MM.1S (cell line): Measurements from ENCODE around the gene DZANK1.

Experiments used
- EZH2 ChIP-seq: fragments of 300-600 bp; sonication (generic); optimal IDR thresholded peaks from 2 replicates; pipeline ENCODE3; 2017; ENCODE audit warnings: low read depth, mild to moderate bottlenecking, antibody characterized with exemption, low read length, mixed read lengths
- TF ChIP-seq, protein P1 (sequence below): fragments of 300-600 bp; sonication (generic); IDR thresholded peaks from 2 replicates; pipeline ENCODE4 v1.5.1; 2016; ENCODE audit warnings: antibody characterized with exemption, low read length, mixed read lengths

DNA sequence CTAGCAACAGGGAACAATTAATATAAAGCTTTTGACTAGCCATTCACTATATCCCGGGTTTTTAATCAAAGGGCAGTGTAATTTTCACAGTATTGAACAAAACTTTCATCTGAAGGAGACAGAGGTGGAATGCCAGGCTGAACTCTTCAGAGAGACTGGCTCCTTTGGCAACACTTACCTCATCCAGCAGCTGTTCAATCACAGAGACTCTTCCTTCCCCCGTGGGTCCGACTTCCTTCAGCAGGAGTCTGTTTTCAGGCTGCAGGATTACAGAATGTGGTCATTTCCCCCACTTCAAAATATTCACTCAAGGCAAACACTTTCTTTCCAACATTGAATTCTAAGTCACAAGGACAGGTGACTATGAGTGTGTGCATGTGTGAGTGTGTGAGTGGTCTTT, 76.6 kb downstream of the DZANK1 start:
- TF ChIP-seq, protein P1, sequence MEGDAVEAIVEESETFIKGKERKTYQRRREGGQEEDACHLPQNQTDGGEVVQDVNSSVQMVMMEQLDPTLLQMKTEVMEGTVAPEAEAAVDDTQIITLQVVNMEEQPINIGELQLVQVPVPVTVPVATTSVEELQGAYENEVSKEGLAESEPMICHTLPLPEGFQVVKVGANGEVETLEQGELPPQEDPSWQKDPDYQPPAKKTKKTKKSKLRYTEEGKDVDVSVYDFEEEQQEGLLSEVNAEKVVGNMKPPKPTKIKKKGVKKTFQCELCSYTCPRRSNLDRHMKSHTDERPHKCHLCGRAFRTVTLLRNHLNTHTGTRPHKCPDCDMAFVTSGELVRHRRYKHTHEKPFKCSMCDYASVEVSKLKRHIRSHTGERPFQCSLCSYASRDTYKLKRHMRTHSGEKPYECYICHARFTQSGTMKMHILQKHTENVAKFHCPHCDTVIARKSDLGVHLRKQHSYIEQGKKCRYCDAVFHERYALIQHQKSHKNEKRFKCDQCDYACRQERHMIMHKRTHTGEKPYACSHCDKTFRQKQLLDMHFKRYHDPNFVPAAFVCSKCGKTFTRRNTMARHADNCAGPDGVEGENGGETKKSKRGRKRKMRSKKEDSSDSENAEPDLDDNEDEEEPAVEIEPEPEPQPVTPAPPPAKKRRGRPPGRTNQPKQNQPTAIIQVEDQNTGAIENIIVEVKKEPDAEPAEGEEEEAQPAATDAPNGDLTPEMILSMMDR: no peak
- no peak for TF ChIP-seq EZH2
